Measurements from ENCODE around the gene SERPINB6. TPM values are rescaled to one million over a fixed set of nuclear protein-coding genes. Genes with fewer than 3 reads are reported as not detected.

The SERPINB6 gene
- total and polyA plus RNA-seq, 8 donors: 99.3 to 134 (median 122) TPM

- peak overlapping the region in 1 of 2 donors; percentile 7 for H3K27ac ChIP-seq
- H3K4me3 ChIP-seq: peak overlapping the region in 1 of 2 donors; percentile 76
- TF ChIP-seq, protein P1, sequence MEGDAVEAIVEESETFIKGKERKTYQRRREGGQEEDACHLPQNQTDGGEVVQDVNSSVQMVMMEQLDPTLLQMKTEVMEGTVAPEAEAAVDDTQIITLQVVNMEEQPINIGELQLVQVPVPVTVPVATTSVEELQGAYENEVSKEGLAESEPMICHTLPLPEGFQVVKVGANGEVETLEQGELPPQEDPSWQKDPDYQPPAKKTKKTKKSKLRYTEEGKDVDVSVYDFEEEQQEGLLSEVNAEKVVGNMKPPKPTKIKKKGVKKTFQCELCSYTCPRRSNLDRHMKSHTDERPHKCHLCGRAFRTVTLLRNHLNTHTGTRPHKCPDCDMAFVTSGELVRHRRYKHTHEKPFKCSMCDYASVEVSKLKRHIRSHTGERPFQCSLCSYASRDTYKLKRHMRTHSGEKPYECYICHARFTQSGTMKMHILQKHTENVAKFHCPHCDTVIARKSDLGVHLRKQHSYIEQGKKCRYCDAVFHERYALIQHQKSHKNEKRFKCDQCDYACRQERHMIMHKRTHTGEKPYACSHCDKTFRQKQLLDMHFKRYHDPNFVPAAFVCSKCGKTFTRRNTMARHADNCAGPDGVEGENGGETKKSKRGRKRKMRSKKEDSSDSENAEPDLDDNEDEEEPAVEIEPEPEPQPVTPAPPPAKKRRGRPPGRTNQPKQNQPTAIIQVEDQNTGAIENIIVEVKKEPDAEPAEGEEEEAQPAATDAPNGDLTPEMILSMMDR (IDR thresholded peaks at IDR 0.05): no peak
- peaks cover 0 to 8% of the 10 kb centered on the region in 2 donors for H3K27me3 ChIP-seq
- peaks cover 0 to 28% of the 10 kb centered on the region in 2 donors for H3K36me3 ChIP-seq
- peak in 2 of 4 donors; percentile 44 to 58 for DNase-seq
- intact Hi-C loops (cut with DNase I): no loop called here
- no peak for ATAC-seq
- H3K4me1 ChIP-seq: peaks cover 0 to 66% of the 10 kb centered on the region in 2 donors
- no peaks in the 10 kb centered on the region for H3K9me3 ChIP-seq
These were observed 70.3 kb downstream of the SERPINB6 start for GRCh38 chr6:2900821-2901644.

DNA sequence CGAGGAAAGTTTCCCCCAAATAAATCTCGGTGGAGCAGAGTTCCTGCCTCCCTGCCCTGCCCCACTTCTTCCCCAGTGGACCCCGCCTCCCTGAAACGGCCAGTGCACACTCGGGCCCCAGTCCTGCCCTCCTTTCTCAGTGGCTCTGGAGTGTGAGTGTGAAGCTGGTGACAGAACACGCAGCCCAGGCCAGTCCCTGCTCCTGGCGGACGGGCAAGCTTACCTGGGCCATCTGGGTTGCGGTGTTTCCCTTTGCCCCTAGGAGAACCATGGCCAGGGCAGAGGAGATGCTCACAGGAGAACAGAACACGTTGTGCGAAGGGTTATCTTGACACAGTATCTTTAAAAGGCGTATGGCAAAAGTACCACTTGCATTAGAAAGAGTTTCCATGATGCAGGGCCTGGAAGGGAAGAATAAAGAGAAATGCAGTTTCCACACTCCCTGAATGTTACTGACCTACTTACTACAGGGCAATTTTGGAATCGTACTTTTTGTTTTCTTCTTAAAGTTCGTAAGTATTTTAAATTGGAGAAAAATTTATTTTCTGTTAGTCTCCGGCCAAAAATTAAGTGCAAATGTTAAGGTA is 71.1 kb downstream of the SERPINB6 start:
- Histone ChIP-seq H3K27ac (peak overlapping the region in 1 of 2 donors; percentile 13), H3K9me3 (no peaks in the 10 kb centered on the region), H3K4me1 (peaks cover 0 to 61% of the 10 kb centered on the region in 2 donors), H3K27me3 (peaks cover 0 to 8% of the 10 kb centered on the region in 2 donors), H3K4me3 (peak overlapping the region in 1 of 2 donors; percentile 76), H3K36me3 (peaks cover 0 to 36% of the 10 kb centered on the region in 2 donors)
- intact Hi-C loops (cut with DNase I): no loop called here
- ATAC-seq: no peak
- TF ChIP-seq, protein P1 (IDR thresholded peaks at IDR 0.05): no peak
- no peak for DNase-seq

DNA sequence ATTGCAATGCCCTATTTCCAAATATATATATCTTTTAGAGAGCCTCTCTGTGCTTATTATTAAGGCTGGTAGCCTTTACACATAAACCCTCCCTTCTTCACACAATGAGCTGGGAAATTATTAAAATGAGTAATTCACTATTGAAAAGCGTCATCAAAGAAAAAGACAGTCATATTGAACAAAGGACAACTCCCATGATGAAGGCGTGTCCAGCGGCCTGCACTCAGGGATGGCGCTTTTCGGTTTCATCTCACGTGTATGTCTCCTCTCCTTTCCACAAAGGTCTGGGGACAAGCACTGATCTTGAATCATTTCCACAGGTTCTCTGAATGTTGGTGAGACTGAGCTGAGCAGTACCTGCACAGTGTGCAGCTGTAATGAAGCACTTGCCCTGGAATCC is 71.8 kb downstream of the SERPINB6 start:
- intact Hi-C loops (cut with DNase I): no loop called here
- TF ChIP-seq, protein P1 (IDR thresholded peaks at IDR 0.05): no peak
- H3K4me3 ChIP-seq: peak overlapping the region in 1 of 2 donors; percentile 76

More for the DNA sequence above, 71.8 kb downstream of the SERPINB6 start:
- Histone ChIP-seq H3K27ac (no peak overlapping the region), H3K4me1 (peaks cover 0 to 61% of the 10 kb centered on the region in 2 donors), H3K36me3 (peaks cover 0 to 43% of the 10 kb centered on the region in 2 donors), H3K9me3 (no peaks in the 10 kb centered on the region), H3K27me3 (peaks cover 0 to 8% of the 10 kb centered on the region in 2 donors)
- DNase-seq (no peak), ATAC-seq (no peak)

Other genes starting within 250 kb of the SERPINB6 start
- 1 to 10 TPM in 1 of 2 donors, under 1 TPM in 1; 0.52 to 1.2 TPM for gene MYLK4, start 220.6 kb downstream of the SERPINB6 start, total RNA-seq
- 1 to 10 TPM; 1.0 to 1.8 (median 1.3) TPM for gene MYLK4, start 220.6 kb downstream of the SERPINB6 start, polyA plus RNA-seq (ENCODE audit: insufficient read length in 6 of 6)
- 10 to 100 TPM; 34.9 to 37.4 TPM for gene WRNIP1, start 206.2 kb downstream of the SERPINB6 start, total RNA-seq
- 10 to 100 TPM; 47.6 to 51.6 (median 50.0) TPM for gene WRNIP1, start 206.2 kb downstream of the SERPINB6 start, polyA plus RNA-seq (ENCODE audit: insufficient read length in 6 of 6)
- 100 to 1,000 TPM in 1 of 2 donors, 10 to 100 TPM in 1; 82.2 to 121 TPM for gene SERPINB1, start 129.7 kb downstream of the SERPINB6 start, total RNA-seq
- gene SERPINB1, start 129.7 kb downstream of the SERPINB6 start, polyA plus RNA-seq (ENCODE audit: insufficient read length in 6 of 6): 10 to 100 TPM; 26.8 to 32.6 (median 29.2) TPM
- gene SERPINB9, start 68.3 kb downstream of the SERPINB6 start, total RNA-seq: 10 to 100 TPM in 1 of 2 donors, 1 to 10 TPM in 1; 7.6 to 17.0 TPM
- gene SERPINB9, start 68.3 kb downstream of the SERPINB6 start, polyA plus RNA-seq (ENCODE audit: insufficient read length in 6 of 6): 10 to 100 TPM; 17.1 to 25.2 (median 18.9) TPM
- 10 to 100 TPM; 22.0 to 55.8 TPM for gene NQO2, start 28.3 kb upstream of the SERPINB6 start, total RNA-seq
- gene NQO2, start 28.3 kb upstream of the SERPINB6 start, polyA plus RNA-seq (ENCODE audit: insufficient read length in 6 of 6): 10 to 100 TPM; 25.6 to 37.2 (median 31.7) TPM
- 10 to 100 TPM; 22.1 to 23.2 TPM for gene RIPK1, start 96.9 kb upstream of the SERPINB6 start, total RNA-seq
- 10 to 100 TPM; 18.9 to 24.9 (median 21.4) TPM for gene RIPK1, start 96.9 kb upstream of the SERPINB6 start, polyA plus RNA-seq (ENCODE audit: insufficient read length in 6 of 6)
- gene BPHL, start 147.1 kb upstream of the SERPINB6 start, total RNA-seq: 10 to 100 TPM; 13.1 to 14.9 TPM
- gene BPHL, start 147.1 kb upstream of the SERPINB6 start, polyA plus RNA-seq (ENCODE audit: insufficient read length in 6 of 6): 10 to 100 TPM; 37.6 to 47.9 (median 42.8) TPM
- 10 to 100 TPM; 27.0 to 42.5 TPM for gene TUBB2A, start 186.0 kb upstream of the SERPINB6 start, total RNA-seq
- gene TUBB2A, start 186.0 kb upstream of the SERPINB6 start, polyA plus RNA-seq (ENCODE audit: insufficient read length in 6 of 6): 10 to 100 TPM; 14.8 to 30.3 (median 22.0) TPM

All from left lung (tissue), 10 donors.